ENCODE results near the gene ROPN1L. TPM values are rescaled to one million over a fixed set of nuclear protein-coding genes. Genes with fewer than 3 reads are reported as not detected.
A peak's percentile ranks its signal among the peaks of the same experiment; 100 is the strongest.
"Not testable (repeated sequence)": the region's sequence is repeated elsewhere in the genome, so short reads cannot be mapped to it uniquely, and the experiment has no call there.

Gene ROPN1L
- polyA plus RNA-seq (2013, experiment 1 of 2), result 0.92 TPM
- 0.66 TPM for polyA plus RNA-seq (2013, experiment 2 of 2)

- peak within 1 kb of the TSS; percentile 53 for H3K4me3 ChIP-seq (ENCODE audit: extremely low read depth, insufficient read depth, low read length, poor library complexity, severe bottlenecking)
- no peaks in the 10 kb centered on the region for H3K9me3 ChIP-seq (ENCODE audit: control insufficient read depth, low read length)
- no peaks in the 10 kb centered on the region for H3K36me3 ChIP-seq (ENCODE audit: control insufficient read depth, insufficient read depth, low read length)
- WGBS, 2 experiments (ENCODE audit: insufficient coverage in 2 of 2), result 1 to 5% methylated on average over 35 to 60 of the region's 63 CpGs
- peak within 1 kb of the TSS; percentile 72 for H3K27ac ChIP-seq (ENCODE audit: low read depth, low read length, severe bottlenecking)
- H3K4me1 ChIP-seq (ENCODE audit: control insufficient read depth, insufficient read depth, low read length, poor library complexity, severe bottlenecking), result peaks cover 12% of the 10 kb centered on the region
Measured at GRCh38 chr5:10441083-10441991, at the start of gene ROPN1L. Gene ROPN1L (plus strand): TSS chr5:10441879. CDS start chr5:10442168, 289 bp downstream.

GRCh38 chr5:10392567-10393328, 48.9 kb upstream of the ROPN1L start:
- peaks cover 80% of the 10 kb centered on the region for H3K36me3 ChIP-seq (ENCODE audit: control insufficient read depth, insufficient read depth, low read length)
- not testable (repeated sequence) for H3K27ac ChIP-seq (ENCODE audit: low read depth, low read length, severe bottlenecking); H3K4me3 ChIP-seq (ENCODE audit: extremely low read depth, insufficient read depth, low read length, poor library complexity, severe bottlenecking); H3K4me1 ChIP-seq (ENCODE audit: control insufficient read depth, insufficient read depth, low read length, poor library complexity, severe bottlenecking); H3K9me3 ChIP-seq (ENCODE audit: control insufficient read depth, low read length)
- WGBS, 2 experiments (ENCODE audit: insufficient coverage in 2 of 2), result 87 to 100% methylated on average over 6 of the region's 6 CpGs

GRCh38 chr5:10393491-10393890, 48.2 kb upstream of the ROPN1L start:
- Histone ChIP-seq H3K4me1 (ENCODE audit: control insufficient read depth, insufficient read depth, low read length, poor library complexity, severe bottlenecking) (no peaks in the 10 kb centered on the region), H3K4me3 (ENCODE audit: extremely low read depth, insufficient read depth, low read length, poor library complexity, severe bottlenecking) (no peak overlapping the region), H3K36me3 (ENCODE audit: control insufficient read depth, insufficient read depth, low read length) (peaks cover 73% of the 10 kb centered on the region), H3K9me3 (ENCODE audit: control insufficient read depth, low read length) (no peaks in the 10 kb centered on the region), H3K27ac (ENCODE audit: low read depth, low read length, severe bottlenecking) (no peak overlapping the region)
- WGBS, 2 experiments (ENCODE audit: insufficient coverage in 2 of 2), result 94 to 96% methylated on average over 2 of the region's 2 CpGs

- no peak overlapping the region for H3K27ac ChIP-seq (ENCODE audit: low read depth, low read length, severe bottlenecking)
- no peak overlapping the region for H3K4me3 ChIP-seq (ENCODE audit: extremely low read depth, insufficient read depth, low read length, poor library complexity, severe bottlenecking)
- peaks cover 67% of the 10 kb centered on the region for H3K36me3 ChIP-seq (ENCODE audit: control insufficient read depth, insufficient read depth, low read length)
- H3K9me3 ChIP-seq (ENCODE audit: control insufficient read depth, low read length), result no peaks in the 10 kb centered on the region
- WGBS, 2 experiments (ENCODE audit: insufficient coverage in 2 of 2), result 93 to 95% methylated on average over 4 of the region's 5 CpGs
- no peaks in the 10 kb centered on the region for H3K4me1 ChIP-seq (ENCODE audit: control insufficient read depth, insufficient read depth, low read length, poor library complexity, severe bottlenecking)
Measured at GRCh38 chr5:10396552-10396951, 45.1 kb upstream of the ROPN1L start.

- Histone ChIP-seq H3K27ac (ENCODE audit: low read depth, low read length, severe bottlenecking) (no peak overlapping the region), H3K9me3 (ENCODE audit: control insufficient read depth, low read length) (no peaks in the 10 kb centered on the region), H3K4me3 (ENCODE audit: extremely low read depth, insufficient read depth, low read length, poor library complexity, severe bottlenecking) (no peak overlapping the region), H3K4me1 (ENCODE audit: control insufficient read depth, insufficient read depth, low read length, poor library complexity, severe bottlenecking) (no peaks in the 10 kb centered on the region), H3K36me3 (ENCODE audit: control insufficient read depth, insufficient read depth, low read length) (peaks cover 73% of the 10 kb centered on the region)
Measured at GRCh38 chr5:10399839-10400238, 41.8 kb upstream of the ROPN1L start.

- H3K4me3 ChIP-seq (ENCODE audit: extremely low read depth, insufficient read depth, low read length, poor library complexity, severe bottlenecking), result no peak overlapping the region
- no peak overlapping the region for H3K27ac ChIP-seq (ENCODE audit: low read depth, low read length, severe bottlenecking)
- H3K36me3 ChIP-seq (ENCODE audit: control insufficient read depth, insufficient read depth, low read length), result peaks cover 75% of the 10 kb centered on the region
- 80% methylated on average over 1 of the region's 2 CpGs; no CpG with 5 or more reads in 1 of the 2 experiments for WGBS, 2 experiments (ENCODE audit: insufficient coverage in 2 of 2)
- no peaks in the 10 kb centered on the region for H3K9me3 ChIP-seq (ENCODE audit: control insufficient read depth, low read length)
- H3K4me1 ChIP-seq (ENCODE audit: control insufficient read depth, insufficient read depth, low read length, poor library complexity, severe bottlenecking), result no peaks in the 10 kb centered on the region
Measured at GRCh38 chr5:10400411-10400810, 41.3 kb upstream of the ROPN1L start.

GRCh38 chr5:10400831-10401230, 40.8 kb upstream of the ROPN1L start:
- H3K9me3 ChIP-seq (ENCODE audit: control insufficient read depth, low read length), result no peaks in the 10 kb centered on the region
- 100% methylated on average over 1 of the region's 3 CpGs for WGBS, 2 experiments (ENCODE audit: insufficient coverage in 2 of 2)
- H3K27ac ChIP-seq (ENCODE audit: low read depth, low read length, severe bottlenecking), result no peak overlapping the region
- H3K4me3 ChIP-seq (ENCODE audit: extremely low read depth, insufficient read depth, low read length, poor library complexity, severe bottlenecking), result no peak overlapping the region
- peaks cover 75% of the 10 kb centered on the region for H3K36me3 ChIP-seq (ENCODE audit: control insufficient read depth, insufficient read depth, low read length)
- no peaks in the 10 kb centered on the region for H3K4me1 ChIP-seq (ENCODE audit: control insufficient read depth, insufficient read depth, low read length, poor library complexity, severe bottlenecking)

- Histone ChIP-seq H3K9me3 (ENCODE audit: control insufficient read depth, low read length) (no peaks in the 10 kb centered on the region), H3K27ac (ENCODE audit: low read depth, low read length, severe bottlenecking) (no peak overlapping the region), H3K36me3 (ENCODE audit: control insufficient read depth, insufficient read depth, low read length) (peaks cover 75% of the 10 kb centered on the region), H3K4me1 (ENCODE audit: control insufficient read depth, insufficient read depth, low read length, poor library complexity, severe bottlenecking) (no peaks in the 10 kb centered on the region), H3K4me3 (ENCODE audit: extremely low read depth, insufficient read depth, low read length, poor library complexity, severe bottlenecking) (no peak overlapping the region)
- no CpG with 5 or more reads among the region's 1 CpG for WGBS, 2 experiments (ENCODE audit: insufficient coverage in 2 of 2)
Measured at GRCh38 chr5:10401498-10401897, 40.2 kb upstream of the ROPN1L start.

- Histone ChIP-seq H3K4me3 (ENCODE audit: extremely low read depth, insufficient read depth, low read length, poor library complexity, severe bottlenecking) (no peak overlapping the region), H3K27ac (ENCODE audit: low read depth, low read length, severe bottlenecking) (no peak overlapping the region), H3K4me1 (ENCODE audit: control insufficient read depth, insufficient read depth, low read length, poor library complexity, severe bottlenecking) (no peaks in the 10 kb centered on the region), H3K9me3 (ENCODE audit: control insufficient read depth, low read length) (no peaks in the 10 kb centered on the region), H3K36me3 (ENCODE audit: control insufficient read depth, insufficient read depth, low read length) (peaks cover 85% of the 10 kb centered on the region)
- WGBS, 2 experiments (ENCODE audit: insufficient coverage in 2 of 2), result no CpG with 5 or more reads among the region's 1 CpG
Measured at GRCh38 chr5:10403829-10404228, 37.9 kb upstream of the ROPN1L start.

- Histone ChIP-seq H3K36me3 (ENCODE audit: control insufficient read depth, insufficient read depth, low read length) (peaks cover 89% of the 10 kb centered on the region), H3K9me3 (ENCODE audit: control insufficient read depth, low read length) (no peaks in the 10 kb centered on the region), H3K27ac (ENCODE audit: low read depth, low read length, severe bottlenecking) (no peak overlapping the region), H3K4me3 (ENCODE audit: extremely low read depth, insufficient read depth, low read length, poor library complexity, severe bottlenecking) (no peak overlapping the region), H3K4me1 (ENCODE audit: control insufficient read depth, insufficient read depth, low read length, poor library complexity, severe bottlenecking) (no peaks in the 10 kb centered on the region)
- WGBS, 2 experiments (ENCODE audit: insufficient coverage in 2 of 2), result 100% methylated on average over 1 to 2 of the region's 3 CpGs
Measured at GRCh38 chr5:10406651-10407050, 35.0 kb upstream of the ROPN1L start.

Data from mesodermal cell (in vitro differentiated cells).